SK-MEL-5 (cell line): Measurements from ENCODE around the gene NALCN. TPM values are rescaled to one million over a fixed set of nuclear protein-coding genes. Genes with fewer than 3 reads are reported as not detected.

Experiments used
- DNase-seq: peaks from one replicate; pipeline ENCODE4 v3.0.0-alpha.2; 2016; ENCODE audit warnings: low read depth, low spot score
- in situ Hi-C: cut with HindIII; loops from 2 replicates; pipeline ENCODE4 v1.10.0; 2016; ENCODE audit warnings: low sequenced_read_pairs, high pct_unique_total_duplicates, low pct_unique_long_range_greater_than_20kb
- polyA plus RNA-seq, 2 experiments: library from polyadenylated mRNA; depleted of rRNA; stranded (reverse); fragments of >200 nt; gene quantifications; 2 replicates each; pipeline ENCODE4 v1.2.3, GENCODE V29; 2015
- total RNA-seq: library from RNA; depleted of rRNA; stranded (reverse); fragments of >200 nt; shearing (Covaris generic); gene quantifications from 2 replicates; pipeline ENCODE4 v1.2.3, GENCODE V29; 2014; rRNA removed

NALCN gene
- 0.19 and 0.24 TPM in 2 replicates for total RNA-seq
- 0.13 TPM in 1 of 2 replicates, not detected in the other for polyA plus RNA-seq (2015; cell fraction: cytosol; rRNA removed)
- polyA plus RNA-seq (2015; cell fraction: nucleus; rRNA removed): not detected in 2 replicates

DNA sequence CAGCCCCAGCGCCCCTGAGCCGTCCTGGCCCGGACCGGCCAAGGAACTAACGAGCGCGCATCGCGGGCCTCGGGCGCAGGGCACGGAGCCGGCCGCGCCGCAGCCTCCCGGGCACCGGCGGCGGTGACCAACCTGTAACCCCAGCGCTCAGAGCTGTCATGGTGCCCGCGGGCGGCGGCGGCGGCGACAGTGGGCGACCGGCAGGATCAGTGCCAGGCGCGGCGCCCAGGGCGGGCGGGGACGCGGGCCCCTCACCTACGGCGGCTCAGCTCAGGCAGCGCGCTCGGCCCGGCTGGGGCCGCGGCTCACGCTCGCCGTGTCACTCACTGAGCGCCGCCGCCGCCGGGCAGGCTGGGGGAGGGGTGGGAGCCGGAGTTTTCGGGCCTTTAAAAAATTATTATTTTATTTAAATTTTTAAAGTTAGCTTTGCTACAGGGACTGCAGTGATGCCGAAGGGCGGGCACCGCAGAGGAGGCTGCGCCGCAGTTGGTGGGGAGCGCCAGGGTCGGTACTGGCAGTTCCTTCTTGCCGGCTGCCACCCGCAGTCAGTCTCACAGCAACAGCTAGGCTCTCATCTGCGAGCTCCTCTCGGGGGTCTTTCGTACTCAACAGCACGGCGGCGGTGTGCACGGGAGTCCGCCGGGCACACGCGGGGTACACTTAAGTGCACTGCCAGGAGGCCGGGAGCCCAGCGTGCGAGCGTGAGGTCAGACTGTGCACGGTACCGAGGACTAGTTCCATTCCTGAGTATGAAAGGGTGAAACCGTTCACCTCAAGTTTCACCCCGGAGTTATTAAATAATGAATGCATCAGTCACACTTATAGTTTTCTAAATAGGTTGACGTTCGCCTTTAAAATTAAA, at the start of gene NALCN:
TSS of gene NALCN (minus strand) at position 328 of the 862 bp plus-strand sequence. CDS start 17,382 bp downstream, outside the sequence.
- DNase-seq: peak; percentile 4
- in situ Hi-C loops: no loop called here

DNA sequence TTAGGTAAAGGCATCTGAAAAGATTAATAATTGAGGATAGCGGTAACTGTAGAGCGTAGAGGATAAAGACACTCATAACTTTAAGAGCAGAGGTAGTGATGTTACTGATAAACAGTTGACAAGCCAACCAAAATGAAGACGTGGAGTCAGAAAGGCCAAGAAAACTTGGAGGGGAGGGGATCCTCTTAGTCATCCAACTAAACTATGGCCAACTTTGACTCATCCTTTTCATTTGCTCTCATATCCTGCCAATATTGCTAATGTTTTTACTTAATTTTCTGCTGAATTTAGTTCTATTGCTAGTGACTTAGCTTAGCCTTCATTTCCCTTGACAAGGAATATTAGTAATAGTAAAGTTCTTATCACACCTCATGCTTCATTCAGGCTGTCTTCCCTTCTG, 49.6 kb upstream of the NALCN start:
- in situ Hi-C loops: no loop called here
- DNase-seq: no peak

DNA sequence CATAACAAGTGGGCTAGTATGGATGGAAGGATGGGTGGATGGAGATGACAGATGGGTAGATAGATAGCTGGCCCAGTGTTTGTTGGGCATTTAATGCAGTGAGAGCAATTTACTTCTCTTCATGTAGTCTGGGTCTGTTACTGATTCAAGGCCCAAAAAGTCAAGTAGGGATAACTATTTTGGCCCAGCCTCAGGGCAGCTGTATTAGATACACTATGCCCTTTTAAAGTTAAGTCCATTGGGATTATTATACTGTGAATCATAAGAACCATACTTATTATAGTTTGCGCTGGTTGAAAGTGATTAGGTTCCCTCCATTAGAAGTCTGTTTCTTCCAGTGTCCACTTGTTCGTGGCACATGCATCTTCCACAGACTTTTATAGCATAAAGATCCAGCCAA, 40.9 kb upstream of the NALCN start:
- in situ Hi-C loops: no loop called here
- DNase-seq: no peak

DNA sequence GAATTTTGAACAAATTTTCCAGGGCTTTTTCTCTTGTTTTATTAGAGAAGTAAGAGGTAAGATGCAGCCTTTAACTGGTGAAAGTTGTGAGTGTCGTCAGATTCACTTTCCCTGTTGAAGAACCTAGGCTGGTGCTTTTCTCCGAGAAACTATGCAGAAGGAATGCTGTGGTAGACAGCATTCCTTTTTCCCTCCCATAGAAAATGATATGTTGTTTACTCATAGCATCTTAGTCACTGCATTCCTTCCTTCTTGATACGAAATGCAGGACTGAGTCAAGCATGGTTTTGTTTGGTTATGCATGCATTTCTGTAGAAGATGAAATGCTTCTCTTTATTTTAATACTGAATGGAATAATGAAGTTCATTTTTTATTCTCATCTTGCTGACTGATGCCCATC, 39.6 kb upstream of the NALCN start:
- DNase-seq: no peak
- in situ Hi-C loops: no loop called here

DNA sequence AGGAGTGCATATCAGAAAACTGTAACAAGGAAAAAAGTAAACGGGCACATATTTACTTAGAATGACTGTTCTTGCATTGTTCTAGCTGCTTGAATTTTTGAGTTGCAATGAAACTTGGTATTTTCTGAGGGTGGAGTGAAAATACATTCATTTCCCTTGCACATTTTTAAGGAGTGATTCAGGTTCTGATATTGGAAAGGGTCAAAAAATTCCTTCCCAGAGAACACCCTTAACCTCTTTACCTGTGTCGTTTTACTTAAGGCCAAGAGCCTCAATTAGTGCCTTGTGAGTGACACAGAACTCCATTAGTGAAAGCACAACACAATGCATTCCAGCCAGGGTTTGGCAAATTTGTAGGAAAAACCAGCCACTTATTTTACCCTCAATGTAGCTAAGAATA, 38.5 kb upstream of the NALCN start:
- in situ Hi-C loops: no loop called here
- DNase-seq: no peak

DNA sequence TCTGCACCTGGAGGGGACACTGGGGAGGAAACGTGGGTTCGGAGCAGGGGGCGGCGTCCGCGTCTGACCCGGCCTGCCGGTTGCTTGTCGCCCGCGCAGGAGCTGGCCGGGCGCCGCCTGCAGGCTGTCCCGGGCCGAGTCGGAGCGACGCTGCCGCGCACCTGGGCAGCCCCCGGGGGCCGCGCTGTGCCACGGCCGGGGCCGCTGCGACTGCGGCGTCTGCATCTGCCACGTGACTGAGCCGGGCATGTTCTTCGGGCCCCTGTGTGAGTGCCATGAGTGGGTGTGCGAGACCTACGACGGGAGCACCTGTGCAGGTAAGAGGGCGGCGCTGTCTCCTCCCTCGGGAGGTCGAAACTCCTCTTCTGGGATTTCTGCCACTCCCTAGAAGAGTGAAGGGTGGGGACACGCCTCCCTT, 37.5 kb upstream of the NALCN start:
- in situ Hi-C loops: no loop called here
- no peak for DNase-seq

DNA sequence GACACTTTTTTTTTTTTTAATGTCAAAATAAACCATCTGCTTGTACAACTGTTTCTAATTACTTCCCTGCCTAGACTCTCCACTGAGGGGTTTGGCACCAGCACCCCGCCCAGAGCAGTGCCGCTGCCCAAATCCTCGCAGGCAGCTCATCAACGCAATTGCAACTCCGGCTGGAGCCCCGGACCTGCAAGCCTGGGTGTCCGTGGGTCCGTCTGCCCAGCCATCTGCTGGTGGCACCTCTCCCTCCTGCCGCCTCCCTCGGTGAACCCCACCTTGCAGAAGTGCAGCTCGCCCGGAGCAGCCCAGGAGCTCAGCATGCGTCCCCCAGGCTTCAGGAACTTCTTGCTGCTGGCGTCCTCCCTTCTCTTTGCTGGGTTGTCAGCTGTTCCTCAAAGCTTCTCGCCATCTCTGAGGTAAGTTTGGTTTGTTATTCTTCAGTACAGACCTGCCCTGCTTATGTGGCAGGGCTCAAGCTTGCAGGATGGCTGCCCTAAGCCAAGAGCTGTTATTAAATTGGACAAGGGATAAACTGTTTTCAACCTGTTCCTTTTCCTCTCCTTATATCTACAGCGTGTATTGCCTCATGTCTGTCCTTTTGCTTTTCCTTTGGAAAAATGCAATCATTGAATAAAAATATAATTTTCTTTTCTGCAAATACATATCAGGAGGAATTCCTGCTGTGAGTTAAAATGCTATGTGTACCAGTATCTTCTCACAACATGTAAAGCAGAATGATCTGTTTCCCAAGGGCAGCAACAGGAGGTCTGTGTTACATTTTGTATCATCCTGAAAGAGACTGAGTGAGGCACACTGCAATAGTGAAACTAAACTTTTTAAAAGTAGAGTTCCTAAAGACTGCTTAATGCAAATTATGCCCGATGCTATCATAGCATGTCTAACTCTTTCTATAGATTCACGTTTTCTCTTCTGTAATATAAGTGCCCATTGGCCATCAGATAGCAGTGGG, 36.5 kb upstream of the NALCN start, which contains the start of gene ITGBL1:
TSS of gene ITGBL1 (plus strand) at position 157 of the 967 bp plus-strand sequence. CDS start at position 316, 159 bp downstream.
- no peak for DNase-seq
- in situ Hi-C loops: no loop called here

DNA sequence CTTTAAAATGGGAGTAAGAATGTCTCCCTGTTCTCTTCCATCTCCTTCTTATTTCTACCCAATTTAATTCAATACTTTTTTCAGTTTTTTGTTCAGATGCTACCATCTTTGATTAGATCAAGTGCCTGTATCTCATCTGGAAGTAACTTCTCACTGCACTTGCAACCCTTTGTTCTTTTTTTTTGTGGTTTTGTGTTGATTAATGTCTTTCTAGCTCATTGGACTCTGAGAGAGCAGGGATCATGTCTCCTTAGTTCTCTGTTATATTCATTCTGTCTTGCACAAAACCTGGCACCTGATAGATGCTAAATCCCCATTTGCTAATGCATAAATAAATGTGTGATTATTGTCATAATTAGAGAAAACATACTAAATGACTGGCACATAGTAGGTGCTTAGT, 35.3 kb upstream of the NALCN start:
- in situ Hi-C loops: no loop called here
- DNase-seq: no peak

DNA sequence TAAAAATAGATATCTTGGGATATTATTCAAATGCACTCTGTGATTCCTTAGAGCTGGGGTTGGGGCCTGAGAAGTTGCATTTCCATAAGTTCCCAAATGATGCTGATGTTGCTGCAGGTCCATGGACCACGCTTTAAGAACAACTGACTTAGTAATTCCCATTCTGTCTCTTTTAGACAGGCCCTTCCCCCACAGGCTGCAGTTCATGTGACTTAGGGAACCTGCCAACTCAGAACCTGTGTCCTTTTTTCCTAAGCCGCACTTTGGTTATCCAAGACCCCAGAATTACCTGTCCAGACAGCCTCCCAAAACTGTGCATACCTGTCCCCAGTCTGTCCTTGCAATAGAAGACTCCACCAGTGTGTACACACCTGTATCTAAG, 34.4 kb upstream of the NALCN start:
- no peak for DNase-seq
- in situ Hi-C loops: no loop called here

DNA sequence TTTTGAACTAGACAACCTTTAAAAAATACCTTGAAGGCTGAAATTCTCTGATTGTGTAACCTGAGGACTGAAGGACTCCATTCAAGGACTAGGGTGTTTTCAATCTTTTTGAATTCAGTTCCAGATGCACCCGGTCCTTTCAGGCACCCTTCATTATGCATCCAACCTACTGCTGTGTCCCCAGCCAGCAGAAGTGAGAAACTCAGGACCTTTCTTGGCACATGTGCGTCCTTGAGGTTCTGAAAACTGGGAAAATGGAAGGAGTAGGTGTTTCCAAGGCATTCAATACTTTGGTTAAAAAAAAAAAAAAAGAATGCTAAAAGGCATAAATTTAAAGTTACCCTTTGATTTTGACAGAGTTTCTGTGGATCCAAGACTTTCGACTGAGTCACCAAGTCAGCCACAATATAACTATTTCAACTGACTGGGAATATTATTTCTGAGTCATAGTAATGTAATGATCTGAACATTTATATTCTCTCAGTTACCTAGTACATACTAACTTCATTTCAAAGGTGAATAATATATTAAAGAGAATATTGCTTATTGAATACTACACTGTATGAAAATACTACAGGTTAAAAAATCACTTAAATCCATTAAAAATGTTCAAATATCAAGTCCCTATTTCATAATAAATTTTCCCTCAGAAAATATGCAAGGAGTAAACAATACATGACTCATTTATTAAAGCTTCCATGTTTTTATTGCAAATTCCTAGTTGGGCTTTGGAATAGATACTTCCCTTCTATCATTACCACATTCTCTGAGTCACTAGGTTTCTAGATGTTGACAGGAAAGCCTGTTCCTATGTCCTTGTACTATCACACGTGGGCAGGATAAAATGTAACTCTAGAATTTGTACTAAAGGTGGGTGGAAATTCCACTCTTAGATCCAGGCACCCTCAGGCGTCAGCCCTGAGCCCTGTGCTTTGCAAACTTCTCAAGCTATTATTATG, 33.8 kb upstream of the NALCN start:
- in situ Hi-C loops: no loop called here
- DNase-seq: peak; percentile 4

DNA sequence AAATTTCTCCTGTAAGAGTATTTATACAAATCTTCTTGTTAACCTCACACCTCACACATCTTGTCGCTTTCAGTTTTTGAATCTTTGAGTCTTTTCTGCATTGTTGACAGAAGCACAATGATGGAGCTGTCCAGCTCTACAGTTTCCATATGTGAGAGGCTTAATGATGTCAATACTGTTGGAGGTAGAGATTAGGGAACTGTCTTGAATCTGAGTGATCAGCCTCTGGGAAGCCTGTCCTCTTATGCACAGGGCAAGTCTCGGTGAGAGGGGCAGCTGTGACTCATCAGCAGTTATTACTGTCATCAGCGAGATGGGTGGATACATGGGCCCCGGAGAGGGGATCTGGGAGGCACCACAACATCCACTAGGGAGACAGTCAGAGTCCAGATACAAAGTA, 31.5 kb upstream of the NALCN start:
- in situ Hi-C loops: no loop called here
- DNase-seq: no peak

DNA sequence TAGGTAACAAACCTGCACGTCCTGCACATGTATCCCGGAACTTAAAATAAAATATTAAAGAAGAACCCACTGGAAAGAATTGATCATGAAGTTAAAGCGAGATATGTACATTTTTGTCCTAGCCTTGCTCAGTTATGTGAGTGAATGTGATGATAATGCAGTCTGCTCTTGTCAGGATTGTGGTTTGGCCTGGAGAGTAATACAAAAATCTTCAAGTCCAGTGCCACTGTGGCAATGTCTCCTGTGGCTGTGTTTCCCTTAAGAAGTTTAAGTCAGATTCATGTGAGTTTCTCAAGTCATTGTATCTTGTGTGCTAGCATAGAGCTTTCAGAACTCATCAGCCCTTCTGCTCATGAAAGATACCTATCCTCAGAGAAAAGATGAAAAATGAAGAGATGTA, 18.2 kb upstream of the NALCN start:
- no peak for DNase-seq
- in situ Hi-C loops: no loop called here

DNA sequence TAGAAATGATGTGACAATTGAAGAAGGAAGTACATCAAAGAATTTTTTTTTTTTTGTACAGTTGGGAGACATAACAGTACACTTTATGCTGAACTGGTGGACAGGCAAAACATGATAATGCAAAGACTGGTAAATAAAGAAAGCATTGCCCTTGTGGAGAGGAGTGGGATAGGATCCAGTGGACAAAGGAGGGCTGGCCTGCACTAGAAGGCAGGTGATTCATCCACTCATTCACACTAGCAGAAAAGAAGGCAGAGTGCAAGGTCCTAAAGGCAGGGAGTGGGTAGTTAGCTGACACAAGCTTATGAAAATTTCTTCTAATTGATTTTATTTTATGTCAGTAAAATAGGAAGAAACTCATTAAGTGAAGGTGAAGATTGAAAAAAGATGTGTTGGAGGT, 17.6 kb upstream of the NALCN start:
- in situ Hi-C loops: no loop called here
- no peak for DNase-seq

DNA sequence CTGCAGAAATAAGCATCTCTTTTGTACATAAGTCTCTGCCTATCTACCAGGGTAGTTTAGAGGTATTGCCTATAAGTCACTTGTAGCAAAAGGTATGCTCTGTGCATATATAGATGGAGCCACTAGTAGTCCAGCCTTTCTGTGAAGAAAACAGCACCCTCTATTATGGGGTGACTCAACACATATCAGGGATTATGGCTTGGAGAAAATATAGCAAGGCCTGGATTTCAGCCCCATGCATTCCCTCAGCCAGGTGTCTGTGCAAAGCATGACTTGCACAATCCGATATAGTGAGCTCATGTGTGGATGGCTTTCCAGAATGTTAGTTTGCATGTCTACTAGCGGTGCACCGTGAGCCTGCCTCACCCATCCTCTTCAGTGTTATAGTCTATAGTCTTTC, 13.4 kb upstream of the NALCN start:
- DNase-seq: no peak
- in situ Hi-C loops: no loop called here

DNA sequence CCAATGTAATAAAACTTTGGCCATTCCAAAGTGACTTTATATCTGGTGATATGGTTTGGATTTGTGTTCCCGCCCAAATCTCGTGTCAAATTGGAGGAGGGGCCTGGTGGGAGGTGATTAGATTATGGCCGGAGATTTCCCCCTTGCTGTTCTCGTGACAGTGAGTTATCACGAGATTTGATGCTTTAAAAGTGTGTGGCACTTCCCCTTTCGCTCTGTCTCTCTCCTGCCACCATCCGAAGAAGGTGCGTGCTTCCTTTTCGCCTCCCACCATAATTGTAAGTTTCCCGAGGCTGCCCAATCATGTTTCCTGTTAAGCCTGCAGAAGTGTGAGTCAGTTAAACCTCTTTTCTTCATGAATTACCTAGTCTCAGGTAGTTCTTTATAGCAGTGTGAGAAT, 9.3 kb upstream of the NALCN start:
- in situ Hi-C loops: no loop called here
- DNase-seq: no peak

DNA sequence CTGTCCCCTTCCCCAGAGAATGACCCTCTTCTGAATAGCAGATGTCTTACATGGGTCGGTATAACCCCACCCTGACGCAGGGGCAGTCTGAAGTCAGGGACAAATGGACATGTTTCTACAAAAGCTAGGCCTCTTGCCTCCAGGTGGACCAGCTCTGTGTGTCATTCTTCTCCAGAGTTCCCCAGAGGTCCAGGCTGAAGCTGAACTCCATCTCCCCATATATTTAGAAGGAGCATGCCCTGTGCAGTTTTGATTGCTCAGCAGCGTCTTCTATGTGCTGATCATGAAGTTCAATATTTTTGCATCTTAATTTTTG, 8.8 kb upstream of the NALCN start:
- in situ Hi-C loops: no loop called here
- no peak for DNase-seq

DNA sequence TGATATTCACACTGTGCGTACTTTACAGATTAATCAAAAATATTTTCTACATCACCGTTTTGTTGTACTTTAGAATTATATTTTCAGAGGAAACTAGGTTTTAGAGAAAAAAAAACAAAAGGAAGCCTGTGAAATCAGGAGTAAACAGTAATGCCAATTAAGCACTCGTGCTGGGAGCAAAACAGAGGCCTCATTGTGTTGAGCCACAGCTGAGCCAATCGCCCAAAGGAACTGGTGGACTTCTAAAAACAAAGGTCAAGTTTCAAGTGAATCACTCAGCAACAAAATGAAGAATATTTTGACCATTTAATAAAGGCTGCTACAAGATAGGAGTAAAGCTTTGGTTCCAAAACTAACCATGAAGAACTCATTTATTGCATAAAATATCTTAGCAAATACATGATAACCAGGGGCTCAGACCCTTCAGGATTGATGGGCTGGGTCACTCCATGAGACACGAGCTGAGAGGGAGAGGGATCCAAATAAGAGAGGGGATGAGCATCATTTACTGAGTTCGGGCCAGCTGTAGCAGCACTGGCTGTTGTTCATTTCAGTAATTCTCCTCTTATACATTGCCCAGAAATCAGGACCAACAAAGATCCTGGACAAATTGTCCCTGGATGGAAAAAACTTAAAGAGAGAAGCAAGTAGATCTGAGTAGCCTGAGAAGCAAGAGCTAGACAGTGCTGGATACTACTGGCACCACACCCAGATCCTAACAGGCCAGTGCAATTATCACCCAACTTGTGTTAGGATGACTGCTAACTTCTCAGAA, 8.3 kb upstream of the NALCN start:
- in situ Hi-C loops: no loop called here
- peak; percentile 87 for DNase-seq
